CD14-positive monocyte (primary cell): Measurements from ENCODE around the gene OSTF1. TPM values are rescaled to one million over a fixed set of nuclear protein-coding genes. Genes with fewer than 3 reads are reported as not detected.

Experiments
- DNase-seq, 3 donors: peaks; one replicate each; pipeline ENCODE4 v3.0.0-alpha.2; 2011 to 2022
- H2AFZ ChIP-seq: 2 replicates; pipeline ENCODE4 v1.6.0; 2012; ENCODE audit warnings: mild to moderate bottlenecking, low read depth, low read length, inconsistent platforms; ENCODE audit not compliant: insufficient read depth, poor library complexity, severe bottlenecking
- H3K27ac ChIP-seq, 2 donors: 1 replicate in 1 of 2; 2 replicates in 1 of 2; pipeline ENCODE4 v1.5.1; 2012 to 2013; ENCODE audit warnings: low read length in 2 of 2, control low read depth in 1 of 2, inconsistent platforms in 1 of 2, low read depth in 1 of 2, mild to moderate bottlenecking in 1 of 2
- H3K27me3 ChIP-seq, 2 donors: one replicate each; pipeline versions ENCODE4 v1.6.0 to v1.6.1; 2011 to 2013; ENCODE audit warnings: low read length in 2 of 2; ENCODE audit not compliant: control insufficient read depth in 2 of 2, insufficient read depth in 2 of 2
- H3K36me3 ChIP-seq, 2 donors: replicated peaks in 1 of 2; 1 replicate in 1 of 2; 2 replicates in 1 of 2; pipeline versions ENCODE4 v1.5.1 to v1.6.1; 2012 to 2013; ENCODE audit warnings: low read length in 2 of 2, control low read depth in 1 of 2, inconsistent platforms in 1 of 2, mild to moderate bottlenecking in 1 of 2; ENCODE audit not compliant: insufficient read depth in 2 of 2, control insufficient read depth in 1 of 2
- H3K4me1 ChIP-seq, 2 donors: 1 replicate in 1 of 2; 2 replicates in 1 of 2; pipeline versions ENCODE4 v1.5.1 to v1.6.1; 2012 to 2013; ENCODE audit warnings: low read length in 2 of 2, control low read depth in 1 of 2, inconsistent platforms in 1 of 2, mild to moderate bottlenecking in 1 of 2, moderate library complexity in 1 of 2; ENCODE audit not compliant: insufficient read depth in 2 of 2, control insufficient read depth in 1 of 2
- H3K4me2 ChIP-seq: replicated peaks from 2 replicates; pipeline ENCODE3; 2012; ENCODE audit warnings: low read length, moderate library complexity, mild to moderate bottlenecking; ENCODE audit not compliant: poor library complexity, severe bottlenecking; ENCODE audit errors: extremely low read depth
- H3K4me3 ChIP-seq, 3 experiments: fragments of 200-600 bp in 1 of 3; sonication (generic) in 1 of 3; replicated peaks in 1 of 3; 1 replicate in 2 of 3; 2 replicates in 1 of 3; pipeline ENCODE4 v1.5.1; 2011 to 2013; ENCODE audit warnings: low read length in 3 of 3, mild to moderate bottlenecking in 3 of 3, control low read depth in 2 of 3, low read depth in 2 of 3, inconsistent platforms in 1 of 3, moderate library complexity in 1 of 3
- H3K79me2 ChIP-seq: 2 replicates; pipeline ENCODE4 v1.6.0; 2012; ENCODE audit warnings: mild to moderate bottlenecking, control low read depth, inconsistent platforms, low read length, moderate library complexity; ENCODE audit not compliant: insufficient read depth
- H3K9ac ChIP-seq: 2 replicates; pipeline ENCODE4 v1.6.0; 2017; ENCODE audit warnings: low read length, mild to moderate bottlenecking; ENCODE audit not compliant: insufficient read depth, poor library complexity, severe bottlenecking
- H3K9me3 ChIP-seq, 2 donors: replicated peaks in 1 of 2; 1 replicate in 1 of 2; 2 replicates in 1 of 2; pipeline versions ENCODE4 v1.5.1 to v1.6.1; 2012 to 2013; ENCODE audit warnings: low read length in 2 of 2, control low read depth in 1 of 2; ENCODE audit not compliant: control insufficient read depth in 1 of 2, insufficient read depth in 1 of 2
- H4K20me1 ChIP-seq: 2 replicates; pipeline ENCODE4 v1.6.0; 2012; ENCODE audit warnings: mild to moderate bottlenecking, low read length, control low read depth, moderate library complexity; ENCODE audit not compliant: insufficient read depth
- H3K27ac Mint-ChIP-seq, 7 donors: one replicate each; pipeline ENCODE4 v1.8.0; 2020; ENCODE audit warnings: mild to moderate bottlenecking in 7 of 7, mixed read lengths in 7 of 7, moderate library complexity in 6 of 7, inconsistent platforms in 2 of 7
- H3K27me3 Mint-ChIP-seq, 3 donors: one replicate each; pipeline ENCODE4 v1.8.0; 2021 to 2022; ENCODE audit warnings: low read depth in 3 of 3, mild to moderate bottlenecking in 3 of 3, mixed read lengths in 3 of 3, moderate library complexity in 3 of 3, inconsistent platforms in 1 of 3
- H3K36me3 Mint-ChIP-seq, 2 donors: one replicate each; pipeline ENCODE4 v1.8.0; 2020; ENCODE audit warnings: mixed read lengths in 2 of 2, inconsistent platforms in 1 of 2, mild to moderate bottlenecking in 1 of 2
- H3K4me1 Mint-ChIP-seq: one replicate; pipeline ENCODE4 v1.8.0; 2020; ENCODE audit warnings: mild to moderate bottlenecking, mixed read lengths
- H3K4me3 Mint-ChIP-seq, 2 donors: one replicate each; pipeline ENCODE4 v1.8.0; 2020; ENCODE audit warnings: mild to moderate bottlenecking in 2 of 2, mixed read lengths in 2 of 2, moderate library complexity in 1 of 2
- H3K9me3 Mint-ChIP-seq, 7 donors: one replicate each; pipeline ENCODE4 v1.8.0; 2020 to 2022; ENCODE audit warnings: mixed read lengths in 7 of 7, mild to moderate bottlenecking in 6 of 7, moderate library complexity in 6 of 7, inconsistent platforms in 2 of 7
- WGBS: methylation state at CpG from one replicate; pipeline ENCODE4 v1.1.5; 2013; ENCODE audit warnings: missing lambda C conversion rate; ENCODE audit not compliant: insufficient coverage; 5-methylcytosine and 5-hydroxymethylcytosine counted together
- intact Hi-C, 2 donors: fragments of 100-400 bp; cut with micrococcal nuclease; formaldehyde crosslinking; loops; one replicate each; pipeline versions ENCODE4 v1.15.0 to v1.15.1; 2023
- polyA plus RNA-seq, 3 donors: library from polyadenylated mRNA; depleted of rRNA in 1 of 3; unstranded in 2 of 3; stranded (reverse) in 1 of 3; fragments of 300-500 nt in 2 of 3; fragments of >200 nt in 1 of 3; fragmentation: Illumina TruSeq in 2 of 3; gene quantifications; 1 replicate in 2 of 3; 2 replicates in 1 of 3; pipeline ENCODE4 v1.2.3, GENCODE V29; 2012 to 2021
- TF ChIP-seq, protein P1 (sequence below): fragments of 200-600 bp; IDR thresholded peaks from one replicate; pipeline ENCODE4 v1.8.0; 2022; ENCODE audit warnings: antibody characterized with exemption, mild to moderate bottlenecking

OSTF1 gene
- polyA plus RNA-seq, 3 donors: 59.8 to 296 (median 240) TPM

DNA sequence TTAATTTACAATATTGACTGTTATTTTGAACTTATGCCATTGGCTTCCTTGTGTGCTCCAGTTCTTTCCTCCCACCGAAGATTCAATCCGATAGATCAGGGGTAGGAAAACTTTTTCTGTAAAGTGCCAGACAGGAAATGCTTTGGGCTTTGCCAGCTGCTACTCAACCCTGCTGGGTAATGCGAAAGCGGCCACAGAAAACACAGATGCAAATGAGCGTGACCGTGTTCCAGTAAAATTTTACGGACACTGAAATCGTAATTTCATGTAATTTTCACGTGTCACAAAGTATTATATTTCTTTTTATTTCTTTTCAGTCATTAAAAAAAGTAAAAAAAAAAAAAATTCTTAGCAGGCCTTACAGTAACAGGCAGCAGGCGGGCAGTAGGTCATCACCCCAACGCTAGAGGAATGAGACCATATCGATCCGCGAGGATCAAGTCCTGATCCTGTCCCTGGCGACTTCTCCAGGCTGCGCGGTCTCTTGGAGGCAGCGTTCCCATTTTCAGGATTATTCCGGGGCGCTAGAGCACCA is 958 bp upstream of the OSTF1 start:
- peak in 2 of 3 donors; percentile 21 to 33 for DNase-seq
- Histone ChIP-seq H3K9ac (peak overlapping the region; percentile 98), H2AFZ (peak overlapping the region; percentile 98), H3K4me1 (peaks cover 42 to 45% of the 10 kb centered on the region in 2 donors), H3K4me2 (peak overlapping the region; percentile 95), H3K27ac (peak overlapping the region; percentile 64 to 89), H4K20me1 (peaks cover 34% of the 10 kb centered on the region), H3K9me3 (no peaks in the 10 kb centered on the region), H3K79me2 (peaks cover 46% of the 10 kb centered on the region), H3K36me3 (peaks cover 0 to 2% of the 10 kb centered on the region in 2 donors), H3K4me3 (peak overlapping the region; percentile 64 to 98 (median 92)), H3K27me3 (no peaks in the 10 kb centered on the region)
- WGBS: under 1% methylated on average over 13 of the region's 20 CpGs
- Mint-ChIP-seq H3K36me3 (peaks cover 8 to 9% of the 10 kb centered on the region in 2 donors), H3K27ac (peak overlapping the region; percentile 59 to 95 (median 89)), H3K27me3 (no peaks in the 10 kb centered on the region), H3K9me3 (no peaks in the 10 kb centered on the region), H3K4me1 (peaks cover 44% of the 10 kb centered on the region), H3K4me3 (peak overlapping the region; percentile 94 to 95)
- intact Hi-C loops: loop anchor here in 1 of 2 donors (5.0 to 10.0 kb wide), 2 partner anchors 57 to 60 kb away; partner anchors contain the start of gene CARNMT1
- TF ChIP-seq, protein P1, sequence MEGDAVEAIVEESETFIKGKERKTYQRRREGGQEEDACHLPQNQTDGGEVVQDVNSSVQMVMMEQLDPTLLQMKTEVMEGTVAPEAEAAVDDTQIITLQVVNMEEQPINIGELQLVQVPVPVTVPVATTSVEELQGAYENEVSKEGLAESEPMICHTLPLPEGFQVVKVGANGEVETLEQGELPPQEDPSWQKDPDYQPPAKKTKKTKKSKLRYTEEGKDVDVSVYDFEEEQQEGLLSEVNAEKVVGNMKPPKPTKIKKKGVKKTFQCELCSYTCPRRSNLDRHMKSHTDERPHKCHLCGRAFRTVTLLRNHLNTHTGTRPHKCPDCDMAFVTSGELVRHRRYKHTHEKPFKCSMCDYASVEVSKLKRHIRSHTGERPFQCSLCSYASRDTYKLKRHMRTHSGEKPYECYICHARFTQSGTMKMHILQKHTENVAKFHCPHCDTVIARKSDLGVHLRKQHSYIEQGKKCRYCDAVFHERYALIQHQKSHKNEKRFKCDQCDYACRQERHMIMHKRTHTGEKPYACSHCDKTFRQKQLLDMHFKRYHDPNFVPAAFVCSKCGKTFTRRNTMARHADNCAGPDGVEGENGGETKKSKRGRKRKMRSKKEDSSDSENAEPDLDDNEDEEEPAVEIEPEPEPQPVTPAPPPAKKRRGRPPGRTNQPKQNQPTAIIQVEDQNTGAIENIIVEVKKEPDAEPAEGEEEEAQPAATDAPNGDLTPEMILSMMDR: no peak

DNA sequence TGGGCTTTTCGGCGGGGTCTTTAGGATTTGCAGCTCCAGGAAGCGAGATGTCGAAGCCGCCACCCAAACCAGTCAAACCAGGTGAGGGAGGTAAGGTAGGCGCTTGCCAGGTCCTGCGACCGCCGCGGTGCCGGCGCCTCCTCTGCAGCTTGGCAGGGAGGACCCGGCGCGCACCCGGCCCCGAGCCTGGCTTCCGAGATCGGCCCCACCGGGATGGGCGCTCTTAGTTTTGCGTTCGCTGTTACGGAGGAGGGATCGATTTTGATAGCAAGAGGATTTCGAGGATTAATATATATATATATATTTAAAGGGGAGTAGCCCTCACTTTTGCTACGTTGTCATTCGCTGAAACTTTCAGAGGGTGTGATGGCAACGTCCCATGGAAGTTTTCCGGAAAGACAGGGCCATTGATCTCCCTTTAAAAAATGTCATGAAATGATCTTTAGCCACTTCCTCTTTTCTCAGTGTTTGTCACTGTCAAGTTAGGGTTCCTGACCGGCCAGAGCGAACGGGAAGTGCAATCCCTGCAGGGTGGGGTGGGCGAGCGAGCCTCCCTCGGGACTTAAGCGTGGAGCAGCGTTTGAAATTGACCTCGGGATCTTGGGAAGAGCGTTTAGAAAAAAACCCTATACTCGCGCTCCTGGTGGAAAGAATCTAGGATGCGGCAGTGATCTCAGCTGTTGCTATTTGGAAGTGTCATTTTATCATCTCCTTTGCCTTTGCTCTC is 495 bp downstream of the OSTF1 start:
- WGBS: 0% methylated on average over 23 of the region's 43 CpGs
- peaks cover 53% of the 10 kb centered on the region for H3K4me1 Mint-ChIP-seq
- no peaks in the 10 kb centered on the region for H3K9me3 Mint-ChIP-seq
- peak overlapping the region; percentile 95 for H3K4me2 ChIP-seq
- TF ChIP-seq, protein P1: no peak
- peak overlapping the region; percentile 94 to 98 for H3K27ac ChIP-seq
- peaks cover 45 to 47% of the 10 kb centered on the region in 2 donors for H3K4me1 ChIP-seq
- peaks cover 49% of the 10 kb centered on the region for H4K20me1 ChIP-seq
- H3K36me3 Mint-ChIP-seq: peaks cover 9 to 14% of the 10 kb centered on the region in 2 donors
- H3K36me3 ChIP-seq: no peaks in the 10 kb centered on the region
- no peaks in the 10 kb centered on the region for H3K27me3 ChIP-seq
- peak overlapping the region; percentile 92 to 100 for H3K4me3 Mint-ChIP-seq
- H2AFZ ChIP-seq: peak overlapping the region; percentile 81
- no peaks in the 10 kb centered on the region for H3K27me3 Mint-ChIP-seq
- H3K79me2 ChIP-seq: peaks cover 61% of the 10 kb centered on the region
- intact Hi-C loops: loop anchor here in 1 of 2 donors (5.0 to 10.0 kb wide), 2 partner anchors 56 to 62 kb away; partner anchors contain the start of gene CARNMT1
- H3K4me3 ChIP-seq: peak overlapping the region; percentile 69 to 98 (median 97)
- peak overlapping the region; percentile 98 for H3K9ac ChIP-seq
- peak; percentile 72 to 85 (median 84) for DNase-seq
- peak overlapping the region; percentile 90 to 96 (median 93) for H3K27ac Mint-ChIP-seq
- H3K9me3 ChIP-seq: no peaks in the 10 kb centered on the region
